PC-9 (cell line): ENCODE results near the gene EDARADD. TPM values are rescaled to one million over a fixed set of nuclear protein-coding genes. Genes with fewer than 3 reads are reported as not detected.
A peak's percentile ranks its signal among the peaks of the same experiment; 100 is the strongest.

ENCODE experiments used
- BruUV-seq: library from RNA; stranded (reverse); fragments of 400-500 nt; replicated peaks from 2 replicates; lab custom pipeline; 2021; lab: Mats Ljungman, UMichigan
- CTCF ChIA-PET: fragments of 300-600 bp; sonication (Branson Sonifier 250); formaldehyde crosslinking; loops from one replicate; lab custom pipeline; 2022; ENCODE audit warnings: antibody characterized with exemption; lab: Charles Lee
- POLR2A ChIA-PET: fragments of 300-600 bp; sonication (Branson Sonifier 250); formaldehyde crosslinking; loops from one replicate; lab custom pipeline; 2022; ENCODE audit warnings: antibody characterized with exemption; ENCODE audit not compliant: unreplicated experiment; lab: Charles Lee
- DNase-seq, 2 experiments: peaks; one replicate each; pipeline versions ENCODE4 v3.0.0 to v3.0.0-alpha.2; 2015 to 2022; ENCODE audit warnings: mixed read lengths in 1 of 2
- H2AFZ ChIP-seq: fragments of 200-600 bp; sonication (generic); 2 replicates; pipeline ENCODE4 v1.8.1; 2017; ENCODE audit warnings: antibody characterized with exemption
- H3F3A ChIP-seq: fragments of 200-600 bp; sonication (generic); 2 replicates; pipeline ENCODE4 v1.8.1; 2017; ENCODE audit warnings: antibody characterized with exemption, mild to moderate bottlenecking, low read depth; ENCODE audit not compliant: insufficient read depth
- H3K27ac ChIP-seq: fragments of 200-600 bp; sonication (generic); 2 replicates; pipeline ENCODE4 v1.6.1; 2016; ENCODE audit warnings: mixed run types
- H3K27me3 ChIP-seq: fragments of 200-600 bp; sonication (generic); 2 replicates; pipeline ENCODE4 v1.6.1; 2016; ENCODE audit warnings: low read depth, mixed run types; ENCODE audit not compliant: insufficient read depth
- H3K36me3 ChIP-seq: fragments of 200-600 bp; sonication (generic); 2 replicates; pipeline ENCODE4 v1.6.1; 2016; ENCODE audit warnings: low read depth, mixed run types
- H3K4me1 ChIP-seq: fragments of 200-600 bp; sonication (generic); replicated peaks from 2 replicates; pipeline ENCODE4 v1.6.1; 2016; ENCODE audit warnings: mixed run types; ENCODE audit not compliant: insufficient read depth
- H3K4me2 ChIP-seq: fragments of 200-600 bp; sonication (generic); 2 replicates; pipeline ENCODE4 v1.6.1; 2017; ENCODE audit warnings: mixed run types
- H3K4me3 ChIP-seq: fragments of 200-600 bp; sonication (generic); 2 replicates; pipeline ENCODE4 v1.6.1; 2016; ENCODE audit warnings: mixed run types
- H3K79me2 ChIP-seq: fragments of 200-600 bp; sonication (generic); 2 replicates; pipeline ENCODE4 v1.6.1; 2017; ENCODE audit warnings: low read depth, mixed run types
- H3K9me2 ChIP-seq: fragments of 200-600 bp; sonication (generic); 2 replicates; pipeline ENCODE4 v1.8.1; 2017; ENCODE audit warnings: mild to moderate bottlenecking; ENCODE audit not compliant: insufficient read depth
- H3K9me3 ChIP-seq: fragments of 200-600 bp; sonication (generic); 2 replicates; pipeline ENCODE4 v1.8.1; 2016; ENCODE audit warnings: low read depth; ENCODE audit not compliant: insufficient read depth
- H4K20me1 ChIP-seq: fragments of 200-600 bp; sonication (generic); 2 replicates; pipeline ENCODE4 v1.8.1; 2017; ENCODE audit not compliant: insufficient read depth
- EZH2 ChIP-seq: fragments of 200-600 bp; sonication (generic); IDR thresholded peaks from 2 replicates; pipeline ENCODE4 v1.8.0; 2017; ENCODE audit warnings: antibody characterized with exemption, low read depth
- intact Hi-C: fragments of 100-400 bp; cut with micrococcal nuclease; formaldehyde crosslinking; loops from one replicate; pipeline ENCODE4 v1.10.0; 2022; ENCODE audit not compliant: unreplicated experiment
- total RNA-seq: library from RNA; stranded (reverse); gene quantifications from 2 replicates; pipeline ENCODE4 v1.2.3, GENCODE V29; 2021
- TF ChIP-seq, protein P1 (sequence below): fragments of 200-600 bp; sonication (generic); conservative IDR thresholded peaks from 2 replicates; pipeline ENCODE4 v1.6.1; 2017; ENCODE audit warnings: mixed run types, antibody characterized with exemption, mild to moderate bottlenecking, moderate library complexity

EDARADD gene
- total RNA-seq, 1 experiment from 2014 or later = not detected

GRCh38 chr1:236371083-236371482 is 23.0 kb upstream of the EDARADD start:
- CTCF ChIA-PET = no interaction called here

GRCh38 chr1:236377832-236378535 is 16.1 kb upstream of the EDARADD start:
- no peaks in the 10 kb centered on the region for H3K4me1 ChIP-seq
- intact Hi-C loops = no loop called here
- H3K27me3 ChIP-seq = no peaks in the 10 kb centered on the region
- no peak for DNase-seq
- no peaks in the 10 kb centered on the region for H4K20me1 ChIP-seq
- H3K4me3 ChIP-seq = no peak overlapping the region
- H2AFZ ChIP-seq = no peak overlapping the region; the same call in 1 of the 2 replicates
- POLR2A ChIA-PET = no interaction called here
- H3K27ac ChIP-seq = no peak overlapping the region
- no peaks in the 10 kb centered on the region for H3K36me3 ChIP-seq
- 0 out of 2 replicates have a peak, but pooled peaks cover 6% of the 10 kb centered on the region for H3K9me3 ChIP-seq
- CTCF ChIA-PET = no interaction called here
- TF ChIP-seq, protein P1, sequence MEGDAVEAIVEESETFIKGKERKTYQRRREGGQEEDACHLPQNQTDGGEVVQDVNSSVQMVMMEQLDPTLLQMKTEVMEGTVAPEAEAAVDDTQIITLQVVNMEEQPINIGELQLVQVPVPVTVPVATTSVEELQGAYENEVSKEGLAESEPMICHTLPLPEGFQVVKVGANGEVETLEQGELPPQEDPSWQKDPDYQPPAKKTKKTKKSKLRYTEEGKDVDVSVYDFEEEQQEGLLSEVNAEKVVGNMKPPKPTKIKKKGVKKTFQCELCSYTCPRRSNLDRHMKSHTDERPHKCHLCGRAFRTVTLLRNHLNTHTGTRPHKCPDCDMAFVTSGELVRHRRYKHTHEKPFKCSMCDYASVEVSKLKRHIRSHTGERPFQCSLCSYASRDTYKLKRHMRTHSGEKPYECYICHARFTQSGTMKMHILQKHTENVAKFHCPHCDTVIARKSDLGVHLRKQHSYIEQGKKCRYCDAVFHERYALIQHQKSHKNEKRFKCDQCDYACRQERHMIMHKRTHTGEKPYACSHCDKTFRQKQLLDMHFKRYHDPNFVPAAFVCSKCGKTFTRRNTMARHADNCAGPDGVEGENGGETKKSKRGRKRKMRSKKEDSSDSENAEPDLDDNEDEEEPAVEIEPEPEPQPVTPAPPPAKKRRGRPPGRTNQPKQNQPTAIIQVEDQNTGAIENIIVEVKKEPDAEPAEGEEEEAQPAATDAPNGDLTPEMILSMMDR = no peak
- no peak for TF ChIP-seq EZH2
- no TSS peak for BruUV-seq
- H3K9me2 ChIP-seq = no peaks in the 10 kb centered on the region
- H3K79me2 ChIP-seq = no peaks in the 10 kb centered on the region
- no peak overlapping the region for H3K4me2 ChIP-seq
- H3F3A ChIP-seq = no peaks in the 10 kb centered on the region

More at GRCh38 chr1:236371083-236371482, 23.0 kb upstream of the EDARADD start:
- POLR2A ChIA-PET = no interaction called here
- no peaks in the 10 kb centered on the region for H3K4me1 ChIP-seq
- BruUV-seq = no TSS peak
- no peak for DNase-seq
- no peaks in the 10 kb centered on the region for H3K9me3 ChIP-seq
- no peaks in the 10 kb centered on the region for H3K36me3 ChIP-seq
- TF ChIP-seq, protein P1 = no peak
- no peak for TF ChIP-seq EZH2
- H3K27ac ChIP-seq = no peak overlapping the region
- H4K20me1 ChIP-seq = no peaks in the 10 kb centered on the region
- no peak overlapping the region for H3K4me3 ChIP-seq
- no peaks in the 10 kb centered on the region for H3K9me2 ChIP-seq
- H2AFZ ChIP-seq = no peak overlapping the region
- intact Hi-C loops = no loop called here
- H3F3A ChIP-seq = no peaks in the 10 kb centered on the region
- no peaks in the 10 kb centered on the region for H3K79me2 ChIP-seq
- no peak overlapping the region for H3K4me2 ChIP-seq
- no peaks in the 10 kb centered on the region for H3K27me3 ChIP-seq

DNA sequence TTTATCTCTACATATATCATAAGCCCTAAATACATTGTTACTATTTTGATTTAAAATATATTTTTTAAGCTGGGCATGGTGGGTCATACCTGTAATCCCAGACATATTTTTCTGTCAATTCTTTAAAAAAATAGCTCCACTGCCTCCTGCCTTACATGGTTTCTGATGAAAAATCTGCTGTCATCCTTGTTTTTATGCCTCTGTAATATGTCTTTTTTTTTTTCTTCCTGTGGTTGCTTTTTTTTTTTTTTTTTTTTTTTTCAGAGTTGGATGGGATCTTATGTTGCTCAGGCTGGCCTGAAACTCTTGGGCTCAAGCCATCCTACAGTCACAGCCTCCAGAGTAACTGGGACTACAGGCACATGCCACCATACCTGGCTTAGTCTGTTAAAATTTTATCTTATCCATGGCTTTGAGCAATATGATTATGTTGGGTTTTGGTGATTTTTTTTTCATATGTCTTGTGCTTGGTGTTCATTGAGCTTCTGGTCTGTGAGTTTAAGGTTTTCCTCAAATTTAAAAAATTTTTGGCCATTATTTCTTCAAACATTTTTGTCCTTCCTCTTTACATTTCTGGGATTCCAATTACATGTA is 12.4 kb upstream of the EDARADD start:
- Histone ChIP-seq H3K27me3 (no peaks in the 10 kb centered on the region), H2AFZ (no peak overlapping the region), H3K4me3 (no peak overlapping the region), H3K36me3 (no peaks in the 10 kb centered on the region), H3K27ac (no peak overlapping the region), H3K79me2 (no peaks in the 10 kb centered on the region), H3F3A (no peaks in the 10 kb centered on the region), H3K4me2 (no peak overlapping the region), H4K20me1 (no peaks in the 10 kb centered on the region), H3K9me3 (0 out of 2 replicates have a peak, but pooled peaks cover 6% of the 10 kb centered on the region), H3K4me1 (no peaks in the 10 kb centered on the region), H3K9me2 (no peaks in the 10 kb centered on the region)
- ChIA-PET POLR2A (no interaction called here), CTCF (interaction anchor here (0.6 kb wide), 1 partner anchor 1016 kb away, joined by 4 read pairs; no protein-coding TSS in a partner anchor)
- BruUV-seq = no TSS peak
- intact Hi-C loops = no loop called here
- DNase-seq = peak in 1 of 2 experiments; percentile 37
- no peak for TF ChIP-seq EZH2
- TF ChIP-seq, protein P1 = no peak
